Tibial nerve (tissue), 4 donors: ENCODE measurements around the gene ZNF618. TPM values are rescaled to one million over a fixed set of nuclear protein-coding genes. Genes with fewer than 3 reads are reported as not detected.

Source experiments
- DNase-seq, 2 donors: peaks; one replicate each; pipeline ENCODE4 v3.0.0-alpha.2; 2019; ENCODE audit warnings: low spot score in 2 of 2
- H3K27ac ChIP-seq, 4 donors: fragments of 200-600 bp; sonication (generic) in 3 of 4; one replicate each; pipeline ENCODE4 v1.5.1; 2017 to 2019; ENCODE audit warnings: mild to moderate bottlenecking in 1 of 4
- H3K27me3 ChIP-seq, 2 donors: fragments of 200-600 bp; sonication (generic) in 1 of 2; one replicate each; pipeline versions ENCODE4 v1.5.1 to v1.6.0; 2017 to 2019
- H3K36me3 ChIP-seq, 3 donors: fragments of 200-600 bp; sonication (generic); one replicate each; pipeline ENCODE4 v1.5.1; 2018 to 2019
- H3K4me1 ChIP-seq, 4 donors: fragments of 200-600 bp; sonication (generic) in 3 of 4; one replicate each; pipeline ENCODE4 v1.5.1; 2017 to 2019
- H3K4me3 ChIP-seq, 4 donors: fragments of 200-600 bp; sonication (generic) in 3 of 4; one replicate each; pipeline ENCODE4 v1.5.1; 2017 to 2019; ENCODE audit warnings: mild to moderate bottlenecking in 1 of 4, moderate library complexity in 1 of 4
- H3K9me3 ChIP-seq, 4 donors: fragments of 200-600 bp; sonication (generic) in 3 of 4; one replicate each; pipeline ENCODE4 v1.5.1; 2017 to 2019
- CTCF ChIP-seq, 5 experiments: fragments of 200-600 bp in 3 of 5; fragments of 450-650 bp in 2 of 5; sonication (generic) in 3 of 5; IDR thresholded peaks; one replicate each; pipeline ENCODE4 v1.5.1; 2016 to 2019; ENCODE audit warnings: antibody characterized with exemption in 5 of 5, mild to moderate bottlenecking in 3 of 5, moderate library complexity in 2 of 5
- EP300 ChIP-seq, 2 donors: sonication (generic); formaldehyde crosslinking; IDR thresholded peaks; one replicate each; pipeline ENCODE4 v1.6.1; 2017; ENCODE audit warnings: antibody characterized with exemption in 2 of 2, mild to moderate bottlenecking in 1 of 2
- POLR2A ChIP-seq, 2 donors: fragments of 450-650 bp; IDR thresholded peaks; one replicate each; pipeline ENCODE4 v1.6.1; 2017; ENCODE audit warnings: antibody characterized with exemption in 2 of 2, mild to moderate bottlenecking in 2 of 2, moderate library complexity in 2 of 2
- WGBS, 2 donors: methylation state at CpG; one replicate each; pipeline ENCODE4 v1.1.5; 2018; 5-methylcytosine and 5-hydroxymethylcytosine counted together
- total RNA-seq, 4 donors: library from RNA; depleted of rRNA; stranded (reverse); fragments of >200 nt; gene quantifications; one replicate each; pipeline ENCODE4 v1.1.0, GENCODE V29; 2016

The ZNF618 gene
- total RNA-seq, 4 donors from 2014 or later = 7.3 to 11.6 (median 9.0) TPM

GRCh38 chr9:114006931-114007691, 131.0 kb downstream of the ZNF618 start:
- Histone ChIP-seq H3K4me1 (peaks cover 0 to 22% (median 9%) of the 10 kb centered on the region in 4 donors), H3K9me3 (peaks cover 0 to 2% (median 0%) of the 10 kb centered on the region in 4 donors), H3K36me3 (peaks cover 0 to 76% (median 0%) of the 10 kb centered on the region in 3 donors), H3K27me3 (no peaks in the 10 kb centered on the region), H3K4me3 (no peak overlapping the region), H3K27ac (no peak overlapping the region)
- whole genome bisulfite sequencing, 2 donors = 81 to 84% methylated on average over 9 to 10 of the region's 10 CpGs
- no peak for TF ChIP-seq POLR2A (IDR thresholded peaks at IDR 0.05)
- no peak for TF ChIP-seq EP300 (IDR thresholded peaks at IDR 0.05)
- no peak for TF ChIP-seq CTCF (IDR thresholded peaks at IDR 0.05)
- peak in 1 of 2 donors; percentile 4 for DNase-seq

GRCh38 chr9:114007991-114008666, 132.0 kb downstream of the ZNF618 start:
- Histone ChIP-seq H3K9me3 (peaks cover 0 to 8% (median 0%) of the 10 kb centered on the region in 4 donors), H3K4me3 (no peak overlapping the region), H3K27me3 (no peaks in the 10 kb centered on the region), H3K4me1 (peaks cover 0 to 18% (median 7%) of the 10 kb centered on the region in 4 donors), H3K36me3 (peaks cover 0 to 76% (median 0%) of the 10 kb centered on the region in 3 donors), H3K27ac (no peak overlapping the region)
- WGBS, 2 donors = 83 to 87% methylated on average over 15 to 16 of the region's 18 CpGs
- TF ChIP-seq EP300 (IDR thresholded peaks at IDR 0.05) (no peak), POLR2A (IDR thresholded peaks at IDR 0.05) (no peak), CTCF (IDR thresholded peaks at IDR 0.05) (no peak)
- peak in 1 of 2 donors; percentile 2 for DNase-seq

GRCh38 chr9:114008667-114009410, 132.7 kb downstream of the ZNF618 start:
- H3K36me3 ChIP-seq = peaks cover 0 to 83% (median 0%) of the 10 kb centered on the region in 3 donors
- H3K27ac ChIP-seq = no peak overlapping the region
- H3K4me1 ChIP-seq = peaks cover 0 to 11% (median 4%) of the 10 kb centered on the region in 4 donors
- peaks cover 0 to 14% (median under 1%) of the 10 kb centered on the region in 4 donors for H3K9me3 ChIP-seq
- 94 to 96% methylated on average over 7 to 9 of the region's 9 CpGs for WGBS, 2 donors
- TF ChIP-seq POLR2A (IDR thresholded peaks at IDR 0.05) (no peak), EP300 (IDR thresholded peaks at IDR 0.05) (no peak), CTCF (IDR thresholded peaks at IDR 0.05) (no peak)
- H3K27me3 ChIP-seq = no peaks in the 10 kb centered on the region
- peak in 1 of 2 donors; percentile 3 for DNase-seq
- no peak overlapping the region for H3K4me3 ChIP-seq

GRCh38 chr9:114011313-114011712, 135.2 kb downstream of the ZNF618 start:
- no peak overlapping the region for H3K4me3 ChIP-seq
- peak in 1 of 2 donors; percentile 2 for DNase-seq
- 87 to 89% methylated on average over 9 of the region's 9 CpGs for WGBS, 2 donors
- TF ChIP-seq CTCF (IDR thresholded peaks at IDR 0.05) = no peak
- no peak for TF ChIP-seq EP300 (IDR thresholded peaks at IDR 0.05)
- no peak overlapping the region for H3K27ac ChIP-seq
- H3K9me3 ChIP-seq = peaks cover 0 to 17% (median 3%) of the 10 kb centered on the region in 4 donors
- peaks cover 0 to 82% (median 0%) of the 10 kb centered on the region in 3 donors for H3K36me3 ChIP-seq
- no peaks in the 10 kb centered on the region for H3K4me1 ChIP-seq
- H3K27me3 ChIP-seq = no peaks in the 10 kb centered on the region
